ENCODE results near the gene HBD. TPM values are rescaled to one million over a fixed set of nuclear protein-coding genes. Genes with fewer than 3 reads are reported as not detected.

HBD gene
- polyA plus RNA-seq, 1 of the 3 experiments (the other 2 are of a cell fraction), result not detected

- WGBS (ENCODE audit: low lambda C conversion rate), result 5% methylated on average over 5 of the region's 5 CpGs
- Histone ChIP-seq H3K4me2 (no peak overlapping the region), H3K9ac (no peak overlapping the region), H3K27ac (ENCODE audit: low read depth in 2 of 2, low read length in 1 of 2) (no peak overlapping the region), H3K79me2 (ENCODE audit: insufficient read depth) (no peaks in the 10 kb centered on the region), H3K4me3 (ENCODE audit: low read depth in 2 of 2, low read length in 1 of 2) (no peak overlapping the region), H3K27me3 (ENCODE audit: insufficient read depth) (no peaks in the 10 kb centered on the region), H3K9me3 (no peaks in the 10 kb centered on the region), H4K20me1 (ENCODE audit: insufficient read depth) (no peaks in the 10 kb centered on the region), H3K36me3 (replicated peaks in 1 of 2; ENCODE audit: control insufficient read depth in 1 of 2, insufficient read depth in 2 of 2, low read length in 1 of 2) (no peaks in the 10 kb centered on the region), H3K9me2 (no peaks in the 10 kb centered on the region), H3F3A (replicated peaks; ENCODE audit: insufficient read depth) (no peaks in the 10 kb centered on the region), H2AFZ (ENCODE audit: low read depth) (no peak overlapping the region), H3K4me1 (ENCODE audit: control insufficient read depth in 1 of 2, insufficient read depth in 2 of 2, low read depth in 1 of 2, low read length in 1 of 2) (no peaks in the 10 kb centered on the region)
- ChIA-PET POLR2A (no interaction called here), CTCF (no interaction called here)
- DNase-seq, result no peak
- no peak for TF ChIP-seq ZBTB33 (IDR thresholded peaks at IDR 0.05; ENCODE audit: borderline replicate concordance, low read depth)
- TF ChIP-seq EZH2phosphoT487 (IDR thresholded peaks at IDR 0.05; ENCODE audit: borderline replicate concordance, low read depth), result no peak
- TF ChIP-seq TEAD4 (IDR thresholded peaks at IDR 0.05; ENCODE audit: borderline replicate concordance, insufficient read depth), result no peak
- no peak for TF ChIP-seq RFX5 (IDR thresholded peaks at IDR 0.05; ENCODE audit: low read length)
- TF ChIP-seq TAF1 (IDR thresholded peaks at IDR 0.05; ENCODE audit: borderline replicate concordance, low read depth, low read length), result no peak
- TF ChIP-seq USF2 (IDR thresholded peaks at IDR 0.05; ENCODE audit: borderline replicate concordance, low read depth, low read length), result no peak
- no peak for TF ChIP-seq SIN3A (IDR thresholded peaks at IDR 0.05; ENCODE audit: borderline replicate concordance, low read depth, low read length)
Observed at GRCh38 chr11:5235364-5236095, 1.2 kb upstream of the HBD start.

GRCh38 chr11:5233307-5233706, 976 bp downstream of the HBD start:
- 6% methylated on average over 1 of the region's 1 CpG for WGBS (ENCODE audit: low lambda C conversion rate)
- POLR2A ChIA-PET, result no interaction called here
- Histone ChIP-seq H3K4me3 (ENCODE audit: low read depth in 2 of 2, low read length in 1 of 2) (no peak overlapping the region), H3K36me3 (replicated peaks in 1 of 2; ENCODE audit: control insufficient read depth in 1 of 2, insufficient read depth in 2 of 2, low read length in 1 of 2) (no peaks in the 10 kb centered on the region), H3K4me1 (ENCODE audit: control insufficient read depth in 1 of 2, insufficient read depth in 2 of 2, low read depth in 1 of 2, low read length in 1 of 2) (no peaks in the 10 kb centered on the region), H3K4me2 (no peak overlapping the region), H3K79me2 (ENCODE audit: insufficient read depth) (no peaks in the 10 kb centered on the region), H4K20me1 (ENCODE audit: insufficient read depth) (no peaks in the 10 kb centered on the region), H3K27ac (ENCODE audit: low read depth in 2 of 2, low read length in 1 of 2) (no peak overlapping the region), H3K27me3 (ENCODE audit: insufficient read depth) (no peaks in the 10 kb centered on the region), H3K9me2 (no peaks in the 10 kb centered on the region), H3F3A (replicated peaks; ENCODE audit: insufficient read depth) (no peaks in the 10 kb centered on the region), H3K9ac (no peak overlapping the region), H3K9me3 (no peaks in the 10 kb centered on the region), H2AFZ (ENCODE audit: low read depth) (no peak overlapping the region)
- DNase-seq, result no peak
- CTCF ChIA-PET, result no interaction called here
- TF ChIP-seq POLR2AphosphoS5 (IDR thresholded peaks at IDR 0.05; ENCODE audit: low read depth, low read length) (no peak), NFIC (IDR thresholded peaks at IDR 0.05; ENCODE audit: borderline replicate concordance) (no peak), RXRA (IDR thresholded peaks at IDR 0.05; ENCODE audit: borderline replicate concordance, low read depth) (no peak), PBX3 (IDR thresholded peaks at IDR 0.05) (no peak), RAD21 (IDR thresholded peaks at IDR 0.05; ENCODE audit: low read length) (no peak), GABPA (IDR thresholded peaks at IDR 0.05; ENCODE audit: low read depth) (no peak), MEF2A (IDR thresholded peaks at IDR 0.05; ENCODE audit: borderline replicate concordance, low read depth) (no peak), ELF1 (IDR thresholded peaks at IDR 0.05) (no peak), EP300 (IDR thresholded peaks at IDR 0.05; ENCODE audit: borderline replicate concordance in 1 of 2, low read depth in 1 of 2, low read length in 1 of 2) (no peak), EZH2phosphoT487 (IDR thresholded peaks at IDR 0.05; ENCODE audit: borderline replicate concordance, low read depth) (no peak), USF2 (IDR thresholded peaks at IDR 0.05; ENCODE audit: borderline replicate concordance, low read depth, low read length) (no peak), FOSL2 (IDR thresholded peaks at IDR 0.05; ENCODE audit: borderline replicate concordance, low read depth) (no peak), NRF1 (IDR thresholded peaks at IDR 0.05; ENCODE audit: low read depth, low read length) (no peak), MXI1 (IDR thresholded peaks at IDR 0.05; ENCODE audit: low read depth, low read length) (no peak), USF1 (IDR thresholded peaks at IDR 0.05; ENCODE audit: borderline replicate concordance, low read depth) (no peak)

Data from SK-N-SH (cell line).